Right renal cortex interstitium (tissue), 3 donors: ENCODE results near the gene BCAT1. TPM values are rescaled to one million over a fixed set of nuclear protein-coding genes. Genes with fewer than 3 reads are reported as not detected.
"Not testable (repeated sequence)": the region's sequence is repeated elsewhere in the genome, so short reads cannot be mapped to it uniquely, and the experiment has no call there.

Source experiments
- DNase-seq, 3 donors: peaks; one replicate each; pipeline ENCODE4 v3.0.0-alpha.2; 2013; ENCODE audit warnings: low read depth in 3 of 3, low spot score in 2 of 3
- polyA plus RNA-seq, 3 donors: library from polyadenylated mRNA; unstranded; fragments of 120-200 nt; gene quantifications; one replicate each; pipeline ENCODE4 v1.2.1, GENCODE V29; 2013; ENCODE audit not compliant: insufficient read length in 3 of 3

Gene BCAT1
- polyA plus RNA-seq, 3 donors, result 56.2 to 60.0 (median 57.3) TPM

GRCh38 chr12:24901576-24902461, 47.1 kb downstream of the BCAT1 start:
- DNase-seq, result no peak

DNA sequence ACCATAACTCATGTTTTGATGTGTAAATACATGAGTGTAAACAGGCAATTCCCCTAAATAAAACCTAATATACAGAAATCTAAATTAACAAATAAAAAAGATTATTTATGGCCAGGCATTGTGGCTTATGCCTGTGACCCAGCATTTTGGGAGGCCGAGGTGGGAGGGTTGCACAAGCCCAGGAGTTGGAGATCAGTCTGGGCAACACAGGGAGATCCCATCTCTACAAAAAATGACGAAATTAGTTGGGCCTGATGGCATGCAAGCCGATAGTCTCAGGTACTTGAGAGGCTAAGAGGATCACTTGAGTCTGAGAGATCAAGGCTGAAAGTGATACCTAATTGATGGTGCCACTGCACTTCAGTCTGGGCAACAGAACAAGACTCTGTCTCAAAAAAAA, 48.7 kb downstream of the BCAT1 start:
- no peak for DNase-seq

GRCh38 chr12:24899503-24900075, 49.3 kb downstream of the BCAT1 start:
- no peak for DNase-seq

DNA sequence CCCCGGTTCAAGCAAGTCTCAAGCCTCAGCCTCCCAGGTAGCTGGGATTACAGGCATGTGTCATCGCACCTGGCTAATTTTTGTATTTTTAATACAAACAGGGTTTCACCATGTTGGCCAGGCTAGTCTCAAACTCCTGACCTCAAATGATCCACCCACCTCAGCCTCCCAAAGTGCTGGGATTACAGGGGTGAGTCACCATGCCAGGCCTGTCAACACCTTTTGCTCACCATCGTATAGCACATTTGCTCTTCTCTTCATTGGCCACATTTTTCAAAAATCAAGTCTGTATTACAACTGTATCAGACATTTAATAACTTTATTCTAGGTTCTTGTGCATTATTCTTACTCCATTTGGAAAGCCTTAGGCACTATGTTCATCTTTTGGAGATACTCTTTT, 50.3 kb downstream of the BCAT1 start:
- no peak for DNase-seq

GRCh38 chr12:24898185-24898584, 50.7 kb downstream of the BCAT1 start:
- DNase-seq, result no peak

DNA sequence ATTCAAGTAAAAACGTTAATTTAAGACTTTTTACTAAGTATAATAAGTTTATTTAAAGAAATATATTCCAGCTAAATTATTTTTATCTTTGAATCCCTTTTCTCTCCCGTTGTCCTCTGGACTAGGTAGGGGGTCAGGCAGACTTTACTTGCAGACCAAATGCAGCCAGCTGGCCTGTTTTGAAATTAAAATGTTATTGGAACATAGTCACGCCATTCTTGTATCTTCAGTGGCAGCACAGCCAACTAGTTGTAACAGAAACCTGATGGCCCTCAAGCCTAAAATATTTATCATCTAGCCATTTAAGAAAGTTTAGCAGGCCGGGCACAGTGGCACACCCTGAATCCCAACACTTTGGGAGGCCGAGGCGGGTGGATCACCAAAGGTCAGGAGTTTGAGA, 52.7 kb downstream of the BCAT1 start:
- DNase-seq, result no peak

GRCh38 chr12:24895612-24896011, 53.3 kb downstream of the BCAT1 start:
- DNase-seq, result no peak

- DNase-seq, result no peak
Measured at GRCh38 chr12:24894879-24895278, 54.0 kb downstream of the BCAT1 start.

- DNase-seq, result no peak
Measured at GRCh38 chr12:24890048-24890803, 58.7 kb downstream of the BCAT1 start.

DNA sequence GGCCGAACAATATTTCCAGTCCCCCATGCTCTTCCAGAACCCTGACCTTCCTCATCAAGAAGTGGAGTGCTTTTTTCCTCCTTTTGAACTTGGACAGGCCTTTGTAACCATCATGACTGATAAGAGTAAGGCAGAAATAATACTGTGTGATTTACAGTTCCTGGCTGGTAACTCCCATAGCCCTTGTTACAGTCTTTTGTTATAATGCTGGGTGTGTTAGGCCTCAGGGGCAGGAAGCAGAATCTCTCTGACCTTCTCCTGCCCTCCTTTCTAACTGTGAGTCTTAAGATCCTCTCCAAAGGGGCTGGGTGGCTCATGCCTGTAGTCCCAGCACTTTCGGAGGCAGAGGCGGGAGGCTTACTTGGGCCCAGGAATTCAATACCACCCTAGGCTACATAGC, 59.5 kb downstream of the BCAT1 start:
- no peak for DNase-seq

- no peak for DNase-seq
Measured at GRCh38 chr12:24888813-24889212, 60.1 kb downstream of the BCAT1 start.

GRCh38 chr12:24884911-24885310, 64.0 kb downstream of the BCAT1 start:
- no peak for DNase-seq

GRCh38 chr12:24881724-24882371, 67.1 kb downstream of the BCAT1 start:
- DNase-seq, result no peak

DNA sequence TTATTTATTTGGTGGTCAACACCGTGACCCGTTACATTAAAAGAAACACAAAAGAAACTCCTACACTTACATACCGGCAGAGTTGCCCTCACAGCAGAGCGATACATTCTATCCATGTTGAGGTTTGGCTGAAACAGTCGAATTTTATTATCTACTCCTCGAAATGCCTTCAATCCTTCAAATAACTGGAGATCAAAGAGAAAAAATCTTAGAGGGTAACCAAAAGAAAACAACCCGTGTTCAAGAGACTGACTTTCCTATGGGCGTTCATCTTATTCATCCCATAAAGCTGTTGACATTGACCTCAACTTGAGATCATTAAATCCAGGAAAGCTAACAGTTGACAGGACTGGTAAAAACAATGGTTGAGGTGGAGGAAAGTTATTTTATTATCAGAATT, 67.7 kb downstream of the BCAT1 start:
- DNase-seq, result no peak

DNA sequence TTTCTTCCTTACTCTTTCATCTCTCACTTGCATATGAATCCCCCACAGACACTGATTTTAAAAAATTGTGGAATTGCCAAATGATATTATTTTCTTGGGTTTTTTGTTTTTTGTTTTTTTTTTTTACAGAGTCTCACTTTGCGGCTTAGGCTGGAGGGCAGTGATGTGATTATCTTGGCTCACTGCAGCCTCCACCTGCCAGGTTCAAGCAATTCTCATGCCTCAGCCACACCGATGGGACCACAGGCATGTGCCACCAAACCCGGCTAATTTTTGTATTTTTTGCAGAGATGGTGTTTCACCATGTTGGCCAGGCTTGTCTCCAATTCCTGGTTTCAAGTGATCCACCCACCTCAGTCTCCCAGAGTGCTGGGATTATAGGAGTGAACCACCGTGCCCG, 68.2 kb downstream of the BCAT1 start:
- DNase-seq, result no peak

DNA sequence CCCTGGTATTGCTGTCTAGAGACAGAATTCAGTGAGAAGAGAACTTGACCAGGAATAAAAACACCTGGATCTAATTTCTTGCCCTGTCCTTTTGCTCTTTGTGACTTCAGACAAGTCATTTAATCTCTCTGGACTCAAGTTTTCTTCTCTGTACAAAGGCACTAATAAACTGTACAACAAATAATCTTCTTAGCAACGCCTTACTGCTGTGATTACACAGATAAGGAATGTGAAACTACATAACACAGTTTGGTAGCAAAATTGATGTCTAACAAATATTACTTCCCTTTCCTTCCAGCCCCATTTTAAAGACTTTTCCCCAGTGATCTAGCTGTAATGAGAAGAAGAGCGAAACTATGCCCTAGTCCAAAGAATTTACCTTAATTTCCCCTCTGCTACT, 69.3 kb downstream of the BCAT1 start:
- no peak for DNase-seq

DNA sequence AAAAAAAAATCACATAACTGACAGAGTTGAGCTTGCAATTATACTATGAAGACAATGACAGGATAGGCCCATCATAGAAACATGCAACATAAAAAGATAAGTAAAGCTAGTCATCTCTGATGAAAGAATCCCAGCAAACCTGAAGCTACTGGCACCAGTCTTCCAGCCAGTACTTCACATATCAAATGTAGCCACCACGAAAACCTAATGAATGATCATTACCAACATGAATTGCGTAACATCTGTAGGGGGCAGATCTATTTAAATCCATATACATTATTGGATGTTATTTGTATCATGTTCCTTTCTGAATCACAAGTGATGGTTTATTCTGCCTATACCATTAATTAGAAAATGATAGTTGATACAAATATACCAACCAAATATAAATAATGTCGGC, 73.9 kb downstream of the BCAT1 start:
- no peak for DNase-seq

DNA sequence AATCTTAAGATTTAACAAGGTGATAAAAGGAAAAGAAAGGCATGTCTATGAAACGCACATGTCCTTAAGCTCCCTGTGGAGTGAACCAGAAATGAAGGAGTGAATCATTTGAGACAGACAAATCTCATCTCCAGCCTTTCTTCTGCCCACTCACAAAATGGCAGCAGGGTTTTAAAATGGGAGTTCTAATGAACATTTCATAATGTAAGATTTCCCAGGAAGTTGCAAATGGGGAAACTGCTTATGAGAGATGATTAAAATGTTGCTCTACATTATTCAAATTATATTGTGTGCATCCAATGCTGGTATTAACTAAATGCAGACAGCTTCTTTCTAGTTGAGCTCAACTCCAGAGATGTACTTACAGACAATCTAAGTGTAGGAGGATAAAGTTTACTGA, 76.7 kb downstream of the BCAT1 start:
- no peak for DNase-seq

GRCh38 chr12:24866139-24866538, 82.8 kb downstream of the BCAT1 start:
- DNase-seq, result not testable (repeated sequence)

DNA sequence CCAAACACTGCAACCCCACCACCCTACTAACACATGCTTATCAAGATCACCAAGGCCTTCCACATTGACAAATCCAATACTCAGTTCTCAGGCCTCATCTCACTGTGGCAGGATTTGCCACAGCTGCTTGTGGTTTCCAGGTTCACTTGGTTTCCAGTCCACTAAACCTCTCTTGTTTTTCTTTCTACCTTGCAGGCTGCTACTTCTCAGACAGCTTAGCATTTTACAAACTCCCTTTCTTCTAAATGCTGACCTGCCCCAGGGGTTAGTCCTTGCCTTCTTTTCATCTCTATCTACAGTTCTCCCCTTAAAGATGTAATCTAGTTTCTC, 84.1 kb downstream of the BCAT1 start:
- DNase-seq, result no peak
